ENCODE results near the gene PXT1.
"Not testable (repeated sequence)": the region's sequence is repeated elsewhere in the genome, so short reads cannot be mapped to it uniquely, and the experiment has no call there.

The PXT1 gene, protein sequence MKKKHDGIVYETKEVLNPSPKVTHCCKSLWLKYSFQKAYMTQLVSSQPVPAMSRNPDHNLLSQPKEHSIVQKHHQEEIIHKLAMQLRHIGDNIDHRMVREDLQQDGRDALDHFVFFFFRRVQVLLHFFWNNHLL

DNA sequence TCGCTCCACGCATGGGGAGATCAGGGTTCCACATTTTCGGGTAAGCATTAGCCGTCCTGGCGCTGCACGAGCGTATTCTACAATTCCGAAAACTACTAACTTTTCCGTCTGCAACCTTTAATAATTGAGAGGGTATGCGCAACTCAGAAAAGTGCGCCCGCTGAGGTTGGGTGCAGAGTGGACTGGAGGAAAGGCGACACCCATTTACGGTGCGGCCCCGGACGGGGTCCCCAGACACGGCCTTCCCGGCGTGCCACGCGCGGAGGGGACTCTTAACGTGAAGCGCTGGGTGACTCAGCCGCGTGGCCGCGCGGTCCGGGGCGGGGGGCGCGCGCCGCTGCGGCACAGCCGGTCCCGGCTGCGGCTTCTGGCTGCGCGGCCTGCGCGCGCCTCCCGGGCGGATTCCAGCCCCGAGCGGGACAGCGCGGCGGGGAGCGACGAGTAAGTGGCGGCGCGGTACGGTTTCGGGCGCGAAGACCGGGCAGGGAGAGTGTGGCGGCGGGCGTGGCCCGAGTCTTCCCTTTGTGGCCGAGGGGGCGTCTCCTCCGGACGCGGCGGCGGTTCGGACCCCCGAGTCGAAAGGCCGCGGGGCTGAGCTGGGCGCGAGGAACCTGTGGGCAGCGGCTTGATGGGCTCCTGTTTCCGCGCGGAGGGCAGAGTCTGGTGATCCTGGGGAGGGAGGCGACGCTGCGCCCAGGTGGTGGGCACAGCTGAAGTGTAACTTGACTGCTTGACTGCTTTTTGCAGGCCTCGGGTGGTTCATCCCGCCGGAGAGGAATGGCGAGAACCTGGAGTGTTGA, at the start of gene PXT1, which contains the start of gene KCTD20:
PXT1 (minus strand) TSS at position 184 of the 800 bp plus-strand sequence. CDS start 16,772 bp downstream, outside the sequence.
KCTD20 (plus strand) TSS at position 330 of the 800 bp plus-strand sequence. CDS start 27,098 bp downstream, outside the sequence.
- TF ChIP-seq, protein P1, sequence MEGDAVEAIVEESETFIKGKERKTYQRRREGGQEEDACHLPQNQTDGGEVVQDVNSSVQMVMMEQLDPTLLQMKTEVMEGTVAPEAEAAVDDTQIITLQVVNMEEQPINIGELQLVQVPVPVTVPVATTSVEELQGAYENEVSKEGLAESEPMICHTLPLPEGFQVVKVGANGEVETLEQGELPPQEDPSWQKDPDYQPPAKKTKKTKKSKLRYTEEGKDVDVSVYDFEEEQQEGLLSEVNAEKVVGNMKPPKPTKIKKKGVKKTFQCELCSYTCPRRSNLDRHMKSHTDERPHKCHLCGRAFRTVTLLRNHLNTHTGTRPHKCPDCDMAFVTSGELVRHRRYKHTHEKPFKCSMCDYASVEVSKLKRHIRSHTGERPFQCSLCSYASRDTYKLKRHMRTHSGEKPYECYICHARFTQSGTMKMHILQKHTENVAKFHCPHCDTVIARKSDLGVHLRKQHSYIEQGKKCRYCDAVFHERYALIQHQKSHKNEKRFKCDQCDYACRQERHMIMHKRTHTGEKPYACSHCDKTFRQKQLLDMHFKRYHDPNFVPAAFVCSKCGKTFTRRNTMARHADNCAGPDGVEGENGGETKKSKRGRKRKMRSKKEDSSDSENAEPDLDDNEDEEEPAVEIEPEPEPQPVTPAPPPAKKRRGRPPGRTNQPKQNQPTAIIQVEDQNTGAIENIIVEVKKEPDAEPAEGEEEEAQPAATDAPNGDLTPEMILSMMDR (IDR thresholded peaks at IDR 0.05; ENCODE audit: low read depth, low read length): no peak
- H3K4me3 ChIP-seq (ENCODE audit: low read depth, low read length): peak within 1 kb of the TSS; percentile 97

DNA sequence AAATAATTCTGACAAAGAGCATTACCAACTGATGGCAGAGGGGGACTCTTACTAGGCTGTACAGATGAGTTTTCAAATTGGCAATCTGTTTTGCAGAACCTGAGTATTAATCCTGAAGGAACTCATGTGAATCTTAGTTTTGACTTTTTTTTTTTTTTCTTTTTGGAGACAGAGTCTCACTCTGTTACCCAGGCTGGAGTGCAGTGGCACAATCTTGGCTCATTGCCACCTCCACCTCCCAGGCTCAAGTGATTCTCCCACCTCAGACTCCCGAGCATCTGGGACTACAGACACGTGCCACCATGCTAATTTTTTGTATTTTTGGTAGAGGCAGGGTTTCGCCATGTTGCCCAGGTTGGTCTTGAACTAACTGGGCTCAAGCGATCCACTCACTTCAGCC, 49.4 kb upstream of the PXT1 start:
- H3K4me3 ChIP-seq (ENCODE audit: low read depth, low read length): no peak overlapping the region
- TF ChIP-seq, protein P1 (IDR thresholded peaks at IDR 0.05; ENCODE audit: low read depth, low read length): no peak

DNA sequence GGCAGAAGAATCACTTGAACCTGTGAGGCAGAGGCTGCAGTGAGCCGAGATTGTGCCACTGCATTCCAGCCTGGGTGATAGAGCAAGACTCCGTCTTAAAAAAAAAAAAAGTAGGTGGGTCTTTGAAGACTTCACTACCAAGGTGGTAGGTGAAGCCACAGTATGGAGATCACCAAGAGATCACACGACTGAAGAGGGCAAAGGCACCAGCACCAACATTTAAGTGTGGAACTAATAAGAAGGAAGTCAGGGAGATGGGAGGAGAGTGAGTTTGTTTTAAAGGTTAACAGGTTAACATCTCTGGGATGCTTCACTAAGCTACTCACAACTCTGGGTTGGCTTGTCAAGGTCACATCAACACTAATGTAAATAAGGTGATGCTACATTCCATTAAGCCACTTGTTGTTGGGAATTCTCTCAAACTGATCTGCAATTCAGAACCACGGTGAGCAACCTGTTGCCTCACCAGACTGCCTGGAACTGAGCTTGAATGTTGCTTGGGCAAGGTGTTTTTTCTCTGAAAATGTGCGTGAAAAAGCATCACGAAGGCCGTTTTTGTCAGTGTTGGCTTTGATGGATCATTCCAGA, 48.8 kb upstream of the PXT1 start:
- TF ChIP-seq, protein P1 (IDR thresholded peaks at IDR 0.05; ENCODE audit: low read depth, low read length): no peak

DNA sequence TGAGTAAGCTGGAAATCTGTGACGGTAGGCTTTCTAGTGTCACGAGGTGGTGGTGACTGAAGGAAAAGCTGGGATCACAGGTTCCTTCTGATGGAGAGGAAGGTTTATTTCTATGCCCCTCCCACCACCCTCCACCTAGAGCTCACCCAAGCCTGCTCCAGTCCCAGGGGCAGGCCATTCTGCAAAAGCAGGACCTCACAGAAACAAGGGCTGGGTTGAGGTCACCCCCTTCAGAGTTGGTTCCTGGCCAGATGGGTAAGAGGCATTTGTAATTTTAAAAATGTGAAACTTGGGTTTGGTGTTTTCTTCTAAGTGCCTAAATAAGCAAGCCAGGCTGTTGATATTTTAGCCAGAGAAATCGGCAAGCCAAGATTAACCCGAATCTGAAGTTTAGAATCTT, 46.8 kb upstream of the PXT1 start:
- TF ChIP-seq, protein P1 (IDR thresholded peaks at IDR 0.05; ENCODE audit: low read depth, low read length): no peak

More for the DNA sequence above, 48.8 kb upstream of the PXT1 start:
- no peak overlapping the region for H3K4me3 ChIP-seq (ENCODE audit: low read depth, low read length)

DNA sequence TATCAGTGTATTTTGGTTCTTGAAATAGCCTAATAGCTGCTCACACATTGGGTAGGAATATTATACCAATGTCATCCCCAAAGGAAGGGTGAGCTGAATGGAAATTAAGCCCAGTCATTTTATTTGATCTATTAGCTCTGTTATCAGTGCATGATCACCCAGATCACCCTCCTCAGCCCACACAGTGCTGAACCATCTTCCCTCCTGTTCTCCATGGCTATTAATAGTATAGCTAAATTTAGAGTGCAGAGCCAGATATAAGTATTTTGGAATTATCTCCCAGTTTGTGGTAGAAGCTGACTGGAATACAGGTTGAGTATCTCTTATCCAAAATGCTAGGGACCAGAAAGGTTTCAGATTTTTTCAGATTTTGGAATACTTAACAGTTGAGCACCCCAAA, 45.6 kb upstream of the PXT1 start:
- no peak overlapping the region for H3K4me3 ChIP-seq (ENCODE audit: low read depth, low read length)
- TF ChIP-seq, protein P1 (IDR thresholded peaks at IDR 0.05; ENCODE audit: low read depth, low read length): no peak

More for the DNA sequence above, 46.8 kb upstream of the PXT1 start:
- H3K4me3 ChIP-seq (ENCODE audit: low read depth, low read length): no peak overlapping the region

DNA sequence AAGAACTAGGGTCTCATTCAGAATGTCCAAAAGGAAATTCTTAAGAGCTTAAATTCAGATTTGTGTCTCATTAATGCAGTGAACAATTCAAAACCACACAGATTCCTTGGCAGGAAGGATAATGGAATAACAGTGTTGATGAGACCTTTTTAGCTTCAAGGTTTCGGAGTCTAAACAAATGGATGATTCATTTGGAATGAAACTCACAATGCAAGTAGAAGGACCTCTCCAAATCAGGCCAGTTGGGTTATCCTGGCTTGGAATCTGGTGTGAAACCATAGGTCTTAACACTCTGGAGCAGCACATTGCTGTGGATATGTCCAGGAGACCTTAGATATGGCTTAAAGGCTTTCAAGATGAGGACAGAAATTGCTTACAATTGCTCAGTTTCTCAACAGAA, 45.0 kb upstream of the PXT1 start:
- TF ChIP-seq, protein P1 (IDR thresholded peaks at IDR 0.05; ENCODE audit: low read depth, low read length): no peak
- no peak overlapping the region for H3K4me3 ChIP-seq (ENCODE audit: low read depth, low read length)

DNA sequence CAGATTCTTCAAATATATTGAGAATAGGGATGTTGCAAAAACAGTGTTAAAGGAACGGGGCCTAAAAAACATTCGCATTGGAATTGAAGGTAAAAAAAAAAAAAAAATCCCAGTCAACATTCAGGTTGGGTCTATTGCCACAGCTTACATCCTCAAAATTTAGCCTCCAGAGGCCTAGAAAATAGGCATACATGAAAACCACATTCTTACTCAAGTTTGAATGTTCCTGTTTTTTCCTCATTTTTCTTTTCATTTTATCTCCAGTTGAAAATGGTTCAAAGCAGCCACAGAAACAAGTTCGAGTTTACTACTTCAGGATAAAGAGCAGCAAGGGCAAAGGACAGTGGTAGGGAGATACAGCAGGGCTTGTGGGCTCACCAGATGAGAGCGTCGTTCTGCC, 42.1 kb upstream of the PXT1 start:
- TF ChIP-seq, protein P1 (IDR thresholded peaks at IDR 0.05; ENCODE audit: low read depth, low read length): no peak
- H3K4me3 ChIP-seq (ENCODE audit: low read depth, low read length): no peak overlapping the region

DNA sequence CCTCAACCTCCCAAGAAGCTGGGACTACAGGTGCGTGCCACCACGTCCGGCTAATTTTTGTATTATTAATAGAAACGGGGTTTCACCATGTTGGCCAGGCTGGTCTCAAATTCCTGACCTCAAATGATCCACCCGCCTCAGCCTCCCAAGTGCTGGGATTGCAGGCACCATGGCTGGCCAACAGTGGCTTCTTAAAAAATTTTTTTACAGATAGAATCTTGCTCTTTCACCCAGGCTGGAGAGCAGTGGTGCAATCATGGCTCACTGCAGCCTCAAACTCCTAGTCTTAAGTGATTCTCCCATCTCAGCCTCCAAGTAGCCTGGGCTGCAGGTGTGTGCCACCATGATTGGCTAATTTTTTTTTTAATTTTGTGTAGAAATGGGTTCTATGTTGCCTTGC, 40.7 kb upstream of the PXT1 start:
- H3K4me3 ChIP-seq (ENCODE audit: low read depth, low read length): not testable (repeated sequence)
